ENCODE data around the gene CALY.
A peak's percentile ranks its signal among the peaks of the same experiment; 100 is the strongest.

CALY gene

GRCh38 chr10:133350283-133350949, 13.7 kb upstream of the CALY start:
- no peak for DNase-seq

GRCh38 chr10:133349577-133350011, 12.9 kb upstream of the CALY start:
- DNase-seq: no peak

GRCh38 chr10:133349160-133349568, 12.5 kb upstream of the CALY start:
- DNase-seq: no peak

GRCh38 chr10:133347710-133348517, 11.2 kb upstream of the CALY start:
- DNase-seq: no peak

DNA sequence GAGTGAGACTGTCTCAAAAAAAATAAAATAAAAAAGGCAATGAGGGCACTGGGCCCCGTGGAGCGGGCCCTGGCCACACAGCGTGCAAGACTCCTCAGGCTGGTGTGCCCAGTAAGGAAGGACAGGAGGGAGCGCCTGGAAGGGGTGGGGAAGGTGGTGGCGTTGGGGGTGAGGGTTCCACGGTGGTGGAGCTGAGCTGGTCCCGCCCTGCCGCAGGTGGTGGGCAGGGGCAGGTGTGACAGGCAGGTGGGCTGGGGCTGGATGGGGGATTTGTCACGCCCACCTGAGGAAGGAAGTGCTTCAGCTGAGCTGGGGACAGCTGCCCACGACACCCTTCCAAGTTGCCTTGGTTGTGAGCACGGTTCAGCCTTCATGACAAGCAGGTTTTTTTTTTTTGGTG, 9.7 kb upstream of the CALY start:
- DNase-seq: no peak

DNA sequence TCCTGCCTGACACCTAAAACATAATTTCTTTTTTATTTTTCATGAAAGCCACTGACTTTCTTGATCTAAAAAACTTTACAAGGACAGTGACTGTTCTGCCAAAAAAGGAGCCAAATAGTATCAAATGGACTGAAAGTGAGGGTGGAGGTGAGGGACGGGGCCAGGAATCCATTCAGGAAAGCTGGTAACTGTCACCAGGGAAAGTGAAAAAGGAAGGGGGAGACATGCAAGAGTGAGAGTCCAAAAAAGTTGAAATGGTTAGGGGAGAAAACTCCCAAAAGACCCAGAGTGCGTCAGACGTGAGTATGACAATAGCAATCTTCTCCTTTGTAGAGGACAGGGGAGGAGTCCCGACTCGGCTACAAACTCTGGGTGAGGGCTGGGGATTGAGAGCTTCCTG, 7.5 kb upstream of the CALY start:
- no peak for DNase-seq

DNA sequence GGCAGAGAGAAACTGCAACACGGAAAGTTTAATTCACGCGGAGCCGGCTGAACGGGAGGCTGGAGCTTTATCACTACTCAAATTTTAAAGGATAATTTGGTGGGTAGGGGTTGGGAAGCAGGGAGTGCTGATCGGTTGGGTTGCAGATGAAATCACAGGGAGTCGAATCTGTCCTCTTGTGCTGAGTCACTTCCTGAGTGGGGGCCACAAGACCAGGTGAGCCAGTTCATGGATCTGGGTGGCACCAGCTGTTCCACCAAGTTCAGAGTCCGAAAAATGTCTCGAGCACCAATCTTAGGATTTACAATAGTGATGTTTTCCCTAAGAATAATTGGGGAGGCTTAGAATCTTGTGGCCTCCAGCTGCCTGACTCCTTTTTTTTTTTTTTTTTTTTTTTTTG, 6.9 kb upstream of the CALY start:
- DNase-seq: no peak

DNA sequence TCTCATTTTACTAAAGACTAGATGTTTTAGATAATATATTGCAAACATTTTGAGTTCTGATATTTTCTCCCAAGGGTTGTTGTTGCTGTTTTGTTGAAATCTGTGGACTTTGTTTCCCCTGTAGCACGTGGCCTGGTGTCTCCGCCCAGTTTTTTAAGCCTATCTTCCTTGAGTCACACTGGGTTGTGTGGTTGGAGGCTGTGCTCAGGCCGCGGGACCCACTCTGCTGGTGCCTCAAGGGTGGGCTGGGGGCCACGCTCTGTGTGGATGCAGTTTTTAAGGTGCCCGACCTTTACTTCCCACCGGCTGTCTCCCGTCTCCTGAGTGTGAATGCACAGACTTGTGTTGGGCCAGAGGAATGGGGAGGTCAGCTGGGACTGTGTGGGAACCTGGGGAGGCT, 6.2 kb upstream of the CALY start:
- DNase-seq: no peak

DNA sequence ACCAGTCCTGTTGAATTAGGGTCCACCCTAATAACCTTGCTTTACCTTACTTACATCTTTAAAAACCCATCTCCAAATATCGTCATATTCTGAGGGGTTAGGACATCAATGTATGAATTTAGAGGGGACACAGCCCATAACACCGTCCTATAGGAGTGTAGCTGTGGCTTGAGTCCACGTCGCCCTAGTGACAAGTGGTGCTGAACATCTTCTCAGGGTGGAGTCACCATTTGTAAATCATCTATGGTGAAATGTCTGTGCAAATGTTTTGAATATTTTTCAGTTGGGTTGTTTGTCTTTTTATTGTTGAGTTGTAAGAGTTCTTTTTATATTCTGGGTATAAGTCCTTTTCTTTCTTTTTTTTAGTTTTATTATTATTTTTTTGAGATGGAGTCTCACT, 5.3 kb upstream of the CALY start:
- DNase-seq: no peak

GRCh38 chr10:133339708-133340380, 3.1 kb upstream of the CALY start:
- DNase-seq: no peak

DNA sequence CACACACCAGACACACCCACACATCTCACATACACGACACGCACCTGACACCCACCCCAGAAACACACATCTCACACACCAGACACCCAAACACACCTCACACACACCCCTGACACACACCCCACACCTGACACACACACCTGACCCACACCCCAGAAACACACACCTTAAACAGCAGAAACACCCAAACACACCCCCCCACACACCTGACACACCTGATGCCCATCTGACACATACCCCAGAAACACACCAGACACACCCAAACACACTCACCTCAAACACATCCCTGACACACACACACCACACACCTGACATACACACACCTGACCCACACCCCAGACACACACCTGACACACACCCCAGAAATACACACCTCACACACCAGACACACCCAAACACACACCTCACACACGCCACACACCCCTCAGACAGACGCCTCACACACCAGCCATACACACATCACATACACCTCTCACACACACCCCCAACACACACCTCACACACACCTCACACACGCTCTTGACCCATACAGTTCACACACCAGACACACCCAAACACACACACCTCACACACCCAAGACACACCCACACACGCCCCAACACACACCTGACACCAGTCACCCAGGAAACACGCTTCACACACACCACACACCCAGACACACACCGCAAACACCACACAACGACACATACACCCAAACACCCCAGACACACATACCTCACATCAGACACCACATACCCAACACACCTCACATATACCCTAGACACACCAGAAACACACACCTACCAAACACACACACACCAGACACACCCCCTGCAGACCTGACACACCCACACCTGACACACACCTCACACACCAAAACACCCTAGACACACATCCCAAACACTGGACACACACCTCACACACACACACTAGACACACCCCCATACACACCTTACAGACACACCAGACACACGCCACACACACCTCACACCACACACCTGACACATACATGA, 1.7 kb upstream of the CALY start:
- DNase-seq: no peak

DNA sequence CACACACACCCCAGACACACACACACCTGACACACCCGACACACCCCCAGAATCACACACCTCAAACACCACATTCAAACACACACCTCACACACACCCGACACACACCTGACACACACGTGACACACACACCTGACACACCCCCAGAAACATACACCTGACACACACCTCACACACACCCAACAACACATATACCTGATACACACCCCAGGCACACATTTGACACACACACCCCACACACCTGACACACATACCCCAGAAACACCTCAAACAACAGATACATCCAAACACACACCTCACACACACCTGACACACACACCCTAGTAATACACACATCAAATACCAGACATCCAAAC, 652 bp upstream of the CALY start:
- no peak for DNase-seq

DNA sequence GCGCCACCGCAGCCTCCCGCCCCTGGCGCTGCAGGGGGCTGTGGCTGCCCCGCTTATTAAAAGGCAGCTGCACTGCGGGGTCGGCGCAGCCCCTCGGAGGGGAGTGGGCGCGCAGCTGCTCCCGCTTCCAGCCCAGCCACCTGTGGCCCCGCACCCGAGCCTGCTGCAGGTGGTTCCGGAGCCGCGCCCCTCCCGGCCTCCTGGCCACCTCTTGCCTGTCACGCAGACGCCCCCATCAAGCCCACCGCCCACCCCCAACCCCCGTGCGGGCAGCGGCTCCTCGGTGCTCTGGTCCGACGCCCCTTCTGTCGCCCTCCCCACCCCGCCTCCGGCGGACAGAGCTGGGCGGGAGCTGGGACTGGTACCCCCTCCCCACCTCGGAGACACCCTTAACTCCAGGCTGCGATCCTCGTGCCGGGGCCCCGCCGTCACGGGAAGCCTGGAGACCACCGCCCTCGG, 549 bp downstream of the CALY start:
- no peak for DNase-seq

- peak; percentile 75 for DNase-seq
Measured at GRCh38 chr10:133335246-133336117, 1.2 kb downstream of the CALY start.

GRCh38 chr10:133334503-133335245, 2.0 kb downstream of the CALY start:
- DNase-seq: no peak

DNA sequence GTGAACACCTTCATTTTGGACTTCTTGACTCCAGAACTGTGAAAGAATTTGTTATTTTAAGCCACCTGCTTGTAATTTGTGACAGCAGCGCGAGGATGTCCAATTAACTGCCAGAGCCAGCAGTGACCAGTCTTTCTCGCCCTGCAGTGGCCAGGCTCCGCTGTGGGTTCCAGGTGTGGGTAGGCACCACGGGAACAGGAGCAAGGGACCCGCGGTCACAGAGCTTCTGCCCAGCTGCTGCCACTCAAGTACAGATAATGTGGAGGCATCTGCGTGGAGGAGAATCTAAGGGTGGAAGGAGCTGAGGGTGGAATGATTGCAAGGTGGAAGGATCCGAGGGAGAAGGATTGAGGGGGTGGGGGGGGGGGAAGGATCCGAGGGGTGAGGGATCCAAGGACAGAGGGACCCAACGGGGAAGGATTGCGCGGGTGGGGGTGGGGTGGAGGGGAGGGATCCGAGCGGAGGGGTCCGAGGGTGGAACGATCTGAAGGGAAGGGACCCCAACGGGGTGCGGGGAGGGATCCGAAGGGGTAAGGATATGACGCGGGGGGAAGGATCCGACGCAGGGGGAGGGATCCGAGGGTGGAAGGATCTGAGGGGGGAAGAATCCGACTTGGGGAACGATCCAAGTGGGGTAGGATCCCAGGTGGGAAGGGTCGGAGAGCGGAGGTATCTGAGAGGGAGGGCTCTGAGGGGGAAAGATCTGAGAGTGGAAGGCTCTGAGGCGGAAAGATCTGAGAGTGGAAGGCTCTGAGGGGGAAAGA, 3.6 kb downstream of the CALY start:
- DNase-seq: no peak

DNA sequence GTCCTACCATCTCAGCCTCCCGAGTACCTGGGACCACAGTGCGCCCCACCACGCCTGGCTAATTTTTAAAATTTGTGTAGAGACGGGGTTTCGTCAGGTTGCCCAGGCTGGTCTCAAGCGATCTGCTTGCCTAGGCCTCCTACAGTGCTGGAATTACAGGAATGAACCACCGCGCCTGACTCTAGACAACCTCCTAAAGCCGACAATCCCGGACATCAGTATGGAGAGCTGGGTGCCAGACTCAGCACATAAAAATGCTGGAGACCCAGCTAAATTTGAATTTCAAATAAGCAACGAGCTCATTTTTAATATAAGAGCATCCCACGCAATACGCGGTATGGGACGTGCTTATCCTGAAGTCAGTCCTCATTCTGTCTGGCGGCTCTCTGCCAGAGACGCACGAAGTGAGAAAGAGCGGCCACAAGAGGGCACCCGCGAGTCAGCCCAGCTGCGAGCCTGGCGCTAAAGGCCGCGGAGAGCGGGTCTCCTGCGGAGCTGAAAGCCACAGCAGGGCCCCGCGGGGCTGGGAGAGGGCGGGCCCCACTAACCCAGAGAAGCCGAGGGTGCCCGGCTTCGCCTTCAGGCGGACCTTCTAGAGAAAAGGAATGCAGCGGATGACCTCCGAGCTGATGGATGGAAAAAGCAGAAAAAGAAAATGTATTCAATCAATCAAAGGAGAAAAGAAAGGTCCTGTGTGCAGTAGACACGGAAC, 7.0 kb downstream of the CALY start:
- DNase-seq: peak; percentile 91

DNA sequence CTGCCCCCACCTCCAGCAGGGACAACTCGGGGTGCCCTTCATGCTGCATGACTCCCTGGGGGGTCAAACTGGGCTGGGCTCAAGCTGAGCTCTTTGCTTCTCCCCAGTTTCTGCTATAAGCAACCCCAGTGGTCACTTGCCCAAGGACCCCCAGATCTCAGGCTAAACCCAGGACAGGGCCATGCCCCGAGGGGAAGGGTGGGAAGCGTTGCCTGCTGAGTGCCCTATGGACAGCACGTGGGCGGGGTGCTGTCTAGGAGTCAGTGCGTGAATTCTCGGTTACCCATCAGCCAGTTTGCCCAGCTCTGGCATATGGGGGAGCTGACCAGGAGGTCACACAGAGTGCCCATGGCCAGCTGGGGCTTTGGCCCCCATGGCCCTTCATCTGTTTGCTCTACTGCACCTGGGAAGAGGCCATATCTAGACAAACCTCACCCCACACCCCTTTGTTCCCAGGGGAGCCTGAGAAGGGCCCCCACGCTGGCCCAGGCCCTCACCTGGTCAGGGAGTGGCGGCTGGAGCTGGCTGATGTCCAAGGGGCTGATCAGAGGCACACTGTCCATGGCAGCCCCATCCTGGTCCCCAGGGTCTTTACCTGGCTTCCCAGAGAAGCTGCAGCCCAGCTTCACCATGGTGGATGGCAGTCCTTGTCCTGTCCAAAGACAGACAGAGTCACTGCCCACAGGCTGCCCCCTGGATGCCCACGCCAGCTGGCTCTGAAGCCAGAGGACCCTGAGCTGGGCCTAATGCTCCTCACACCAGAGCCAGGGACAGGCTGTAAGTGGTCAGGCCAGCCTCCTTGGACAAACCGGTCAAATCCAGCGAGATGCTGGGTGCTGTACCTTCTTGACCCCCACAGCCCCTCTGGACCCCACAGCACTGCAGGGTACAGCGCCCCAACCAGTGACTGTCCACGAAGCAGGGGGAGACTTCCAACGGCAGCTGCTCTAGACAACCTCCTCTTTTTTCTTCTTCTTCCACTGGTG, 8.0 kb downstream of the CALY start:
- DNase-seq: no peak
